Central memory CD4-positive, alpha-beta T cell (primary cell): Measurements from ENCODE around the gene MOG.

Source experiments
- DNase-seq: peaks from one replicate; pipeline ENCODE4 v3.0.0; 2022
- total RNA-seq, 3 experiments: gene quantifications; one replicate each; lab custom pipeline; 2026; lab: John Stamatoyannopoulos, UW

Gene MOG
- 0 reads per million in 3 experiments for total RNA-seq

GRCh38 chr6:29656798-29657197 is at the start of gene MOG:
Gene MOG, plus strand, starts transcription at chr6:29657092. Its CDS starts 118 bp downstream, at chr6:29657210.
- no peak for DNase-seq

- DNase-seq = no peak
Observed at GRCh38 chr6:29608131-29608530, 48.8 kb upstream of the MOG start.

- no peak for DNase-seq
Observed at GRCh38 chr6:29610540-29610939, 46.4 kb upstream of the MOG start.

- no peak for DNase-seq
Observed at GRCh38 chr6:29611426-29611825, 45.5 kb upstream of the MOG start.

GRCh38 chr6:29617782-29618554 is 38.9 kb upstream of the MOG start:
- DNase-seq = no peak

GRCh38 chr6:29619578-29620160 is 37.2 kb upstream of the MOG start:
- no peak for DNase-seq

GRCh38 chr6:29620630-29621029 is 36.3 kb upstream of the MOG start:
- DNase-seq = no peak

- no peak for DNase-seq
Observed at GRCh38 chr6:29624520-29624961, 32.4 kb upstream of the MOG start.

- no peak for DNase-seq
Observed at GRCh38 chr6:29625337-29625930, 31.5 kb upstream of the MOG start.

- no peak for DNase-seq
Observed at GRCh38 chr6:29626948-29627754, 29.7 kb upstream of the MOG start.

GRCh38 chr6:29627755-29628418 is 29.0 kb upstream of the MOG start:
- DNase-seq = peak; percentile 32

- peak; percentile 39 for DNase-seq
Observed at GRCh38 chr6:29628419-29629281, 28.2 kb upstream of the MOG start.

GRCh38 chr6:29629571-29629970 is 27.3 kb upstream of the MOG start:
- no peak for DNase-seq

- DNase-seq = no peak
Observed at GRCh38 chr6:29630315-29630714, 26.6 kb upstream of the MOG start.

- no peak for DNase-seq
Observed at GRCh38 chr6:29631209-29631810, 25.6 kb upstream of the MOG start.

GRCh38 chr6:29631860-29632731 is 24.8 kb upstream of the MOG start:
- DNase-seq = peak; percentile 61

- DNase-seq = peak; percentile 67
Observed at GRCh38 chr6:29632789-29633533, 23.9 kb upstream of the MOG start, which contains the start of gene GABBR1. Gene GABBR1, minus strand, starts transcription at chr6:29633183. Its CDS starts 798 bp downstream, at chr6:29632385.

- no peak for DNase-seq
Observed at GRCh38 chr6:29633534-29633905, 23.4 kb upstream of the MOG start.

- DNase-seq = no peak
Observed at GRCh38 chr6:29637247-29637646, 19.6 kb upstream of the MOG start.
